GM23248 (cell line): ENCODE results near the gene LRCH4.

Experiments used
- EZH2 ChIP-seq: fragments of 200-600 bp; sonication (generic); IDR thresholded peaks from 2 replicates; pipeline ENCODE4 v1.6.1; 2018; ENCODE audit warnings: antibody characterized with exemption, mild to moderate bottlenecking; ENCODE audit not compliant: insufficient read depth, poor library complexity, severe bottlenecking
- EZH2phosphoT487 ChIP-seq: fragments of 200-600 bp; sonication (generic); IDR thresholded peaks from 2 replicates; pipeline ENCODE4 v1.6.1; 2018; ENCODE audit warnings: antibody characterized with exemption, moderate library complexity, mild to moderate bottlenecking, low read depth; ENCODE audit not compliant: insufficient read depth

GRCh38 chr7:100611983-100612729 is 26.2 kb upstream of the LRCH4 start, which contains the start of gene MOSPD3:
- TF ChIP-seq EZH2phosphoT487 (no peak), EZH2 (no peak)
